ENCODE data around the gene ATP1B4.

GRCh38 chrX:120335289-120335688, 26.6 kb upstream of the ATP1B4 start:
- TF ChIP-seq CTCF (conservative IDR thresholded peaks at IDR 0.05 in 1 of 2, IDR thresholded peaks at IDR 0.05 in 1 of 2; ENCODE audit: low read depth in 1 of 2, low read length in 2 of 2) (no peak), EZH2 (IDR thresholded peaks at IDR 0.05; ENCODE audit: low read length, missing control alignments) (no peak)
